PC-9 (cell line): ENCODE results near the gene DDX23. TPM values are rescaled to one million over a fixed set of nuclear protein-coding genes. Genes with fewer than 3 reads are reported as not detected.

Experiments used
- BruUV-seq: library from RNA; stranded (reverse); fragments of 400-500 nt; replicated peaks from 2 replicates; lab custom pipeline; 2021; lab: Mats Ljungman, UMichigan
- CTCF ChIA-PET: fragments of 300-600 bp; sonication (Branson Sonifier 250); formaldehyde crosslinking; loops from one replicate; lab custom pipeline; 2022; ENCODE audit warnings: antibody characterized with exemption; lab: Charles Lee
- POLR2A ChIA-PET: fragments of 300-600 bp; sonication (Branson Sonifier 250); formaldehyde crosslinking; loops from one replicate; lab custom pipeline; 2022; ENCODE audit warnings: antibody characterized with exemption; ENCODE audit not compliant: unreplicated experiment; lab: Charles Lee
- DNase-seq, 2 experiments: peaks; one replicate each; pipeline versions ENCODE4 v3.0.0 to v3.0.0-alpha.2; 2015 to 2022; ENCODE audit warnings: mixed read lengths in 1 of 2
- H2AFZ ChIP-seq: fragments of 200-600 bp; sonication (generic); 2 replicates; pipeline ENCODE4 v1.8.1; 2017; ENCODE audit warnings: antibody characterized with exemption
- H3F3A ChIP-seq: fragments of 200-600 bp; sonication (generic); 2 replicates; pipeline ENCODE4 v1.8.1; 2017; ENCODE audit warnings: antibody characterized with exemption, mild to moderate bottlenecking, low read depth; ENCODE audit not compliant: insufficient read depth
- H3K27ac ChIP-seq: fragments of 200-600 bp; sonication (generic); 2 replicates; pipeline ENCODE4 v1.6.1; 2016; ENCODE audit warnings: mixed run types
- H3K27me3 ChIP-seq: fragments of 200-600 bp; sonication (generic); 2 replicates; pipeline ENCODE4 v1.6.1; 2016; ENCODE audit warnings: low read depth, mixed run types; ENCODE audit not compliant: insufficient read depth
- H3K36me3 ChIP-seq: fragments of 200-600 bp; sonication (generic); 2 replicates; pipeline ENCODE4 v1.6.1; 2016; ENCODE audit warnings: low read depth, mixed run types
- H3K4me1 ChIP-seq: fragments of 200-600 bp; sonication (generic); replicated peaks from 2 replicates; pipeline ENCODE4 v1.6.1; 2016; ENCODE audit warnings: mixed run types; ENCODE audit not compliant: insufficient read depth
- H3K4me2 ChIP-seq: fragments of 200-600 bp; sonication (generic); 2 replicates; pipeline ENCODE4 v1.6.1; 2017; ENCODE audit warnings: mixed run types
- H3K4me3 ChIP-seq: fragments of 200-600 bp; sonication (generic); 2 replicates; pipeline ENCODE4 v1.6.1; 2016; ENCODE audit warnings: mixed run types
- H3K79me2 ChIP-seq: fragments of 200-600 bp; sonication (generic); 2 replicates; pipeline ENCODE4 v1.6.1; 2017; ENCODE audit warnings: low read depth, mixed run types
- H3K9me2 ChIP-seq: fragments of 200-600 bp; sonication (generic); 2 replicates; pipeline ENCODE4 v1.8.1; 2017; ENCODE audit warnings: mild to moderate bottlenecking; ENCODE audit not compliant: insufficient read depth
- H3K9me3 ChIP-seq: fragments of 200-600 bp; sonication (generic); 2 replicates; pipeline ENCODE4 v1.8.1; 2016; ENCODE audit warnings: low read depth; ENCODE audit not compliant: insufficient read depth
- H4K20me1 ChIP-seq: fragments of 200-600 bp; sonication (generic); 2 replicates; pipeline ENCODE4 v1.8.1; 2017; ENCODE audit not compliant: insufficient read depth
- EZH2 ChIP-seq: fragments of 200-600 bp; sonication (generic); IDR thresholded peaks from 2 replicates; pipeline ENCODE4 v1.8.0; 2017; ENCODE audit warnings: antibody characterized with exemption, low read depth
- intact Hi-C: fragments of 100-400 bp; cut with micrococcal nuclease; formaldehyde crosslinking; loops from one replicate; pipeline ENCODE4 v1.10.0; 2022; ENCODE audit not compliant: unreplicated experiment
- total RNA-seq: library from RNA; stranded (reverse); gene quantifications from 2 replicates; pipeline ENCODE4 v1.2.3, GENCODE V29; 2021
- TF ChIP-seq, protein P1 (sequence below): fragments of 200-600 bp; sonication (generic); conservative IDR thresholded peaks from 2 replicates; pipeline ENCODE4 v1.6.1; 2017; ENCODE audit warnings: mixed run types, antibody characterized with exemption, mild to moderate bottlenecking, moderate library complexity

DDX23 gene
- total RNA-seq, 1 experiment from 2014 or later, result 91.4 TPM

DNA sequence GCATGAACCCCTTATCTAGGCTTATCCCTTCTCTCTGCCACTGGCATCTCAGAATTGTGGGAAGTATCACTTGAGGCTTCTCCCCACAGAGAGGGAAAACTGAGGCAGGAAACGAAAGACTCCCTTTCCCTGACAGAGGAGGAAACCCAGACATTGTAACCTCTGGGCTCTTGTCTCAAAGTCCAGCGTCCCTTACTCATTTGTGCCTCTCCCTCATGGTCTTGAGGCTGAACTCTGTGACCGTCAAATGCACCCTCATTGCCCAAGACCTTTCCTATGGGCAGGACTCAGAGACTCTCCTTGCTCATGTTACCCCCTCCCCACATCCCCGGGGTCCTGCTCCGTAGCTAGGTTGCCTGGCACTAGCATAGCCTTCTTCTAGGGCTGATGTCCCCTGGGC, 29.8 kb downstream of the DDX23 start:
- H2AFZ ChIP-seq, result no peak overlapping the region
- no peaks in the 10 kb centered on the region for H3K27me3 ChIP-seq
- H3K9me2 ChIP-seq, result no peaks in the 10 kb centered on the region
- CTCF ChIA-PET, result no interaction called here
- no peak for TF ChIP-seq EZH2
- TF ChIP-seq, protein P1, sequence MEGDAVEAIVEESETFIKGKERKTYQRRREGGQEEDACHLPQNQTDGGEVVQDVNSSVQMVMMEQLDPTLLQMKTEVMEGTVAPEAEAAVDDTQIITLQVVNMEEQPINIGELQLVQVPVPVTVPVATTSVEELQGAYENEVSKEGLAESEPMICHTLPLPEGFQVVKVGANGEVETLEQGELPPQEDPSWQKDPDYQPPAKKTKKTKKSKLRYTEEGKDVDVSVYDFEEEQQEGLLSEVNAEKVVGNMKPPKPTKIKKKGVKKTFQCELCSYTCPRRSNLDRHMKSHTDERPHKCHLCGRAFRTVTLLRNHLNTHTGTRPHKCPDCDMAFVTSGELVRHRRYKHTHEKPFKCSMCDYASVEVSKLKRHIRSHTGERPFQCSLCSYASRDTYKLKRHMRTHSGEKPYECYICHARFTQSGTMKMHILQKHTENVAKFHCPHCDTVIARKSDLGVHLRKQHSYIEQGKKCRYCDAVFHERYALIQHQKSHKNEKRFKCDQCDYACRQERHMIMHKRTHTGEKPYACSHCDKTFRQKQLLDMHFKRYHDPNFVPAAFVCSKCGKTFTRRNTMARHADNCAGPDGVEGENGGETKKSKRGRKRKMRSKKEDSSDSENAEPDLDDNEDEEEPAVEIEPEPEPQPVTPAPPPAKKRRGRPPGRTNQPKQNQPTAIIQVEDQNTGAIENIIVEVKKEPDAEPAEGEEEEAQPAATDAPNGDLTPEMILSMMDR, result no peak
- H3K4me3 ChIP-seq, result no peak overlapping the region
- no peaks in the 10 kb centered on the region; the same call in 1 of the 2 replicates for H3F3A ChIP-seq
- no peaks in the 10 kb centered on the region for H3K9me3 ChIP-seq
- H3K4me2 ChIP-seq, result no peak overlapping the region
- no peaks in the 10 kb centered on the region for H3K4me1 ChIP-seq
- H3K79me2 ChIP-seq, result no peaks in the 10 kb centered on the region
- no peak overlapping the region for H3K27ac ChIP-seq
- no peaks in the 10 kb centered on the region for H3K36me3 ChIP-seq
- no TSS peak for BruUV-seq
- DNase-seq, result no peak
- no peaks in the 10 kb centered on the region for H4K20me1 ChIP-seq
- POLR2A ChIA-PET, result no interaction called here
- intact Hi-C loops, result no loop called here

GRCh38 chr12:48819986-48820725, 31.8 kb downstream of the DDX23 start:
- Histone ChIP-seq H3K4me1 (peaks cover 10% of the 10 kb centered on the region; the same call in 1 of the 2 replicates), H3K9me3 (no peaks in the 10 kb centered on the region), H3K79me2 (no peaks in the 10 kb centered on the region), H3K9me2 (no peaks in the 10 kb centered on the region), H3F3A (peaks cover 5% of the 10 kb centered on the region; the same call in 1 of the 2 replicates), H3K4me3 (no peak overlapping the region), H4K20me1 (no peaks in the 10 kb centered on the region), H2AFZ (no peak overlapping the region), H3K36me3 (no peaks in the 10 kb centered on the region), H3K4me2 (no peak overlapping the region), H3K27ac (no peak overlapping the region), H3K27me3 (no peaks in the 10 kb centered on the region)
- POLR2A ChIA-PET, result no interaction called here
- CTCF ChIA-PET, result interaction anchor here (0.5 to 0.6 kb wide), 2 partner anchors 32 to 71 kb away, joined by 3 to 4 read pairs; partner anchors contain the start of gene DDX23
- intact Hi-C loops, result loop anchor here (5.0 kb wide), 2 partner anchors 32 to 177 kb away; partner anchors contain the start of genes DDN and DDX23
- no peak for DNase-seq
- no TSS peak for BruUV-seq
- TF ChIP-seq, protein P1, result no peak
- no peak for TF ChIP-seq EZH2

DNA sequence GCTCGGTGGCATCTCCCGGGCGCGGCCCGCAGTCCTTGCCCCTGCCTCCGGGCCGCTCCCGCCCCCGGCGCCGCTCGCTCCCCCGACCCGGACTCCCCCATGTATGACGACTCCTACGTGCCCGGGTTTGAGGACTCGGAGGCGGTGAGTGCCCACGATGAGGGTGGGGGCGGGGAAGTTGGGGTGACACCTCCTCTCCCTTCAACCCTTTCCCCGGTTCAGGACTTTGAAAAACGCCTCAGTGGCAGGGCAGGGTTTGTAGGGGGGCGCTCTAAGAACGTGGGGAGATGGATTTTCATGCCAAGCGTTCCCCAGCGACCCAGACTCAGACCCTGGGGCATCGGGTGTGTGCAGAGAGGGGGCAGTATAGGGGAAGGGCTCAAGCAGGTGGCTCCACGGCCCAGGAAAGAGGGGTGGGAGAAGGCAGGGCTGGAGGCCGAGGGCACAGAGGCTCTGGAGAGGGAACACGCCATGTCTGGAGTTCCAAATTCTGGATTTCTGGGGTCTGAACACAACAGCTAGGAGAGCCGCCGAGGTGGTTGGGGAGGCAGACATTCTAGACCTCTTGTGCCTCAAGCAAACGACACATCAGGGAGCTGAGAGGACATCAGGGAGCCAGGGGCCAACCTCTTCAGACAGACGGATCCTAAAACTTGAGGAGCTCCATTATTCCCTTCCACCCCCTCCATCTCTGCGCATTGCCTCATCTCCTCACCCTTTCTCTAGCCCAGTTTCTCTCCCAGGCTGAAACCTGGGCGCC, 33.0 kb downstream of the DDX23 start:
- H3K27me3 ChIP-seq, result no peaks in the 10 kb centered on the region
- CTCF ChIA-PET, result interaction anchor here (0.6 kb wide), 1 partner anchor 72 kb away, joined by 3 read pairs; no protein-coding TSS in a partner anchor

More for the DNA sequence above, 33.0 kb downstream of the DDX23 start:
- H2AFZ ChIP-seq, result 0 out of 2 replicates have a peak overlapping the region, but pooled peaks have one; percentile 69
- no peaks in the 10 kb centered on the region for H3K9me2 ChIP-seq
- TSS peak; percentile 12 for BruUV-seq
- intact Hi-C loops, result loop anchor here (5.0 kb wide), 2 partner anchors 33 to 178 kb away; partner anchors contain the start of genes DDN and DDX23
- no peaks in the 10 kb centered on the region for H3K79me2 ChIP-seq
- no peak overlapping the region for H3K27ac ChIP-seq
- no peak for DNase-seq
- H3K9me3 ChIP-seq, result no peaks in the 10 kb centered on the region
- H3F3A ChIP-seq, result peaks cover 9% of the 10 kb centered on the region; the same call in 1 of the 2 replicates
- TF ChIP-seq, protein P1, result no peak
- TF ChIP-seq EZH2, result no peak
- H3K4me3 ChIP-seq, result peak overlapping the region; percentile 79
- H3K4me2 ChIP-seq, result peak overlapping the region; percentile 92
- no peaks in the 10 kb centered on the region for H3K36me3 ChIP-seq
- POLR2A ChIA-PET, result no interaction called here
- no peaks in the 10 kb centered on the region for H4K20me1 ChIP-seq
- peaks cover 10% of the 10 kb centered on the region; the same call in 1 of the 2 replicates for H3K4me1 ChIP-seq
